NCI-H345 treated with DMSO at 0.1 percent for 48 hours (cell line): ENCODE data around the gene KCNC4.

Source experiments
- DNase-seq: peaks from one replicate; lab custom pipeline; 2025; ENCODE audit not compliant: unreplicated experiment; lab: John Stamatoyannopoulos, UW

KCNC4 gene

GRCh38 chr1:110229348-110230001 lies 19.4 kb downstream of the KCNC4 start:
- DNase-seq, result no peak

GRCh38 chr1:110230381-110231199 lies 20.5 kb downstream of the KCNC4 start:
- DNase-seq, result no peak

- DNase-seq, result peak; percentile 81
Measured at GRCh38 chr1:110233861-110234260, 23.7 kb downstream of the KCNC4 start.

GRCh38 chr1:110234691-110235090 lies 24.6 kb downstream of the KCNC4 start:
- no peak for DNase-seq

- DNase-seq, result no peak
Measured at GRCh38 chr1:110235181-110235833, 25.2 kb downstream of the KCNC4 start.

- no peak for DNase-seq
Measured at GRCh38 chr1:110235834-110236682, 25.9 kb downstream of the KCNC4 start.

GRCh38 chr1:110237386-110238152 lies 27.5 kb downstream of the KCNC4 start:
- DNase-seq, result no peak

GRCh38 chr1:110239441-110240430 lies 29.6 kb downstream of the KCNC4 start:
- no peak for DNase-seq

GRCh38 chr1:110240476-110241210 lies 30.5 kb downstream of the KCNC4 start:
- DNase-seq, result peak; percentile 77

- no peak for DNase-seq
Measured at GRCh38 chr1:110241516-110241915, 31.4 kb downstream of the KCNC4 start.

- no peak for DNase-seq
Measured at GRCh38 chr1:110242062-110242461, 31.9 kb downstream of the KCNC4 start.

GRCh38 chr1:110242731-110243130 lies 32.6 kb downstream of the KCNC4 start:
- DNase-seq, result peak; percentile 22

- DNase-seq, result no peak
Measured at GRCh38 chr1:110243146-110243545, 33.0 kb downstream of the KCNC4 start.

- peak; percentile 43 for DNase-seq
Measured at GRCh38 chr1:110243574-110243973, 33.5 kb downstream of the KCNC4 start.

GRCh38 chr1:110245876-110246620 lies 35.9 kb downstream of the KCNC4 start:
- DNase-seq, result no peak

- DNase-seq, result no peak
Measured at GRCh38 chr1:110248746-110249145, 38.6 kb downstream of the KCNC4 start.

- DNase-seq, result no peak
Measured at GRCh38 chr1:110249256-110249655, 39.1 kb downstream of the KCNC4 start.

GRCh38 chr1:110250008-110250407 lies 39.9 kb downstream of the KCNC4 start:
- DNase-seq, result no peak
